ENCODE results near the gene HOOK2.

The HOOK2 gene

DNA sequence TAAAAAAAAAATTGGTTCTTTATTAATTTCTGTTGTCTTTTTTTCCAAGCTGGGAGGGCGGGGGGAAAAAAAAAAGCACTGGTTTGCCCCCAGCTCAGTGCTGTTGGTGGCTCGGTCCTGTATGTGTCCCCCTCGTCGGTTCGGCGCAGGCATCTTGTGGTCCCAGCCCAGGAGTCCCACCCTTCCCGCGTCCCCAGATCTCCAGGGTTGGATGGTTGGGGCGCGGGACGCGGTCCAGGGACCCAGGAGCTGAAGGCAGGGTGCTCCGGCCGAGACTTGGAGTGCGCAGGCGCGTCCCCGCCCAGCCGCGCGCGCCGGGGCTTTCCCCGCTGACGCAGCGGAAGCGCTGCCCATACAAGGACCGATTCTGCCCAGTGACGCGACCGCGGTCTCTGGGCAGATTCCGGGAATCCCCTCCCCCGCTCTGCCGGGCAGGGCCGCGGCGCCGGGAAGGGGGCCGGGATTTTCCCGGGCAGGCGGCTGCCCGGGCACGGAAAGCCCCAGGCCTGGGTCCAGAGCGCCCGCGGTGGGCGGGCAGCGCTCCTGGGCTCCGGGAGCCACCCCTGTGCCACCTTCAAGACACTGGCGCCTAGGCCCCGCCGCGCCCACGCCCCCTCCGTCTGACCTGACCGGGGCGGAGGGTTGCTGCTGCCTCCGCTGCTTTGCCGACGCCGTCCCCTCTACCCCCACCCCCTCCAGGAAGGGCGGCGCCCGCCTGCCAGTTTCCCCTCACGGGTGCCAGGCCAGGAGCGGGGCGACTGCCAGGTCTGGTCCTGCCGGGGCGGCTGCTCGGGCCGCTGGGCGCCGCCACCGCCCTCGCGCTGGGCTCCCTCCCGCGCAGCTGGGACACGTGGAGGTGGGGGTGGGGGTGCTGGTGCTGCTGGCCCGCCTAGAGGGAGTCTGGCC is 18.2 kb upstream of the HOOK2 start:
- peak; percentile 91 for DNase-seq

DNA sequence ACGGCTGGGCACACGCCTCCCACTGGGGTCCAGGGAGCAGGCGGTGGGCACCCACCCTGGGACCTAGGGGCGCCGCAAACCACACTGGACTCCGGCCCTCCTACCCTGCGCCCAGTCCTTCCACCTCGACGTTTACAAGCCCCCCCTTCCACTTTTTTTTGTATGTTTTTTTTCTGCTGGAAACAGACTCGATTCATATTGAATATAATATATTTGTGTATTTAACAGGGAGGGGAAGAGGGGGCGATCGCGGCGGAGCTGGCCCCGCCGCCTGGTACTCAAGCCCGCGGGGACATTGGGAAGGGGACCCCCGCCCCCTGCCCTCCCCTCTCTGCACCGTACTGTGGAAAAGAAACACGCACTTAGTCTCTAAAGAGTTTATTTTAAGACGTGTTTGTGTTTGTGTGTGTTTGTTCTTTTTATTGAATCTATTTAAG is 17.5 kb upstream of the HOOK2 start:
- peak; percentile 47 for DNase-seq

DNA sequence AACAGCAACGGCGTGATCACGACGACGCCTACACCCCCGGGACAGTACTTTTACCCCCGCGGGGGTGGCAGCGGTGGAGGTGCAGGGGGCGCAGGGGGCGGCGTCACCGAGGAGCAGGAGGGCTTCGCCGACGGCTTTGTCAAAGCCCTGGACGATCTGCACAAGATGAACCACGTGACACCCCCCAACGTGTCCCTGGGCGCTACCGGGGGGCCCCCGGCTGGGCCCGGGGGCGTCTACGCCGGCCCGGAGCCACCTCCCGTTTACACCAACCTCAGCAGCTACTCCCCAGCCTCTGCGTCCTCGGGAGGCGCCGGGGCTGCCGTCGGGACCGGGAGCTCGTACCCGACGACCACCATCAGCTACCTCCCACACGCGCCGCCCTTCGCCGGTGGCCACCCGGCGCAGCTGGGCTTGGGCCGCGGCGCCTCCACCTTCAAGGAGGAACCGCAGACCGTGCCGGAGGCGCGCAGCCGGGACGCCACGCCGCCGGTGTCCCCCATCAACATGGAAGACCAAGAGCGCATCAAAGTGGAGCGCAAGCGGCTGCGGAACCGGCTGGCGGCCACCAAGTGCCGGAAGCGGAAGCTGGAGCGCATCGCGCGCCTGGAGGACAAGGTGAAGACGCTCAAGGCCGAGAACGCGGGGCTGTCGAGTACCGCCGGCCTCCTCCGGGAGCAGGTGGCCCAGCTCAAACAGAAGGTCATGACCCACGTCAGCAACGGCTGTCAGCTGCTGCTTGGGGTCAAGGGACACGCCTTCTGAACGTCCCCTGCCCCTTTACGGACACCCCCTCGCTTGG is 16.9 kb upstream of the HOOK2 start:
- peak; percentile 80 for DNase-seq

DNA sequence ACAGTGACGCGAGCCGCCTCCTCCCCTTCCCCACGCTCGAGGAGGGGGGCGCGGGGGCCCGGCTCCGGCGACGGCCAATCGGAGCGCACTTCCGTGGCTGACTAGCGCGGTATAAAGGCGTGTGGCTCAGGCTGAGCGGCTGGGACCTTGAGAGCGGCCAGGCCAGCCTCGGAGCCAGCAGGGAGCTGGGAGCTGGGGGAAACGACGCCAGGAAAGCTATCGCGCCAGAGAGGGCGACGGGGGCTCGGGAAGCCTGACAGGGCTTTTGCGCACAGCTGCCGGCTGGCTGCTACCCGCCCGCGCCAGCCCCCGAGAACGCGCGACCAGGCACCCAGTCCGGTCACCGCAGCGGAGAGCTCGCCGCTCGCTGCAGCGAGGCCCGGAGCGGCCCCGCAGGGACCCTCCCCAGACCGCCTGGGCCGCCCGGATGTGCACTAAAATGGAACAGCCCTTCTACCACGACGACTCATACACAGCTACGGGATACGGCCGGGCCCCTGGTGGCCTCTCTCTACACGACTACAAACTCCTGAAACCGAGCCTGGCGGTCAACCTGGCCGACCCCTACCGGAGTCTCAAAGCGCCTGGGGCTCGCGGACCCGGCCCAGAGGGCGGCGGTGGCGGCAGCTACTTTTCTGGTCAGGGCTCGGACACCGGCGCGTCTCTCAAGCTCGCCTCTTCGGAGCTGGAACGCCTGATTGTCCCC is 16.1 kb upstream of the HOOK2 start, which contains the start of gene JUNB:
Gene JUNB (plus strand): TSS at position 142 of the 706 bp plus-strand sequence. CDS start 286 bp downstream, at position 428.
- peak; percentile 90 for DNase-seq

DNA sequence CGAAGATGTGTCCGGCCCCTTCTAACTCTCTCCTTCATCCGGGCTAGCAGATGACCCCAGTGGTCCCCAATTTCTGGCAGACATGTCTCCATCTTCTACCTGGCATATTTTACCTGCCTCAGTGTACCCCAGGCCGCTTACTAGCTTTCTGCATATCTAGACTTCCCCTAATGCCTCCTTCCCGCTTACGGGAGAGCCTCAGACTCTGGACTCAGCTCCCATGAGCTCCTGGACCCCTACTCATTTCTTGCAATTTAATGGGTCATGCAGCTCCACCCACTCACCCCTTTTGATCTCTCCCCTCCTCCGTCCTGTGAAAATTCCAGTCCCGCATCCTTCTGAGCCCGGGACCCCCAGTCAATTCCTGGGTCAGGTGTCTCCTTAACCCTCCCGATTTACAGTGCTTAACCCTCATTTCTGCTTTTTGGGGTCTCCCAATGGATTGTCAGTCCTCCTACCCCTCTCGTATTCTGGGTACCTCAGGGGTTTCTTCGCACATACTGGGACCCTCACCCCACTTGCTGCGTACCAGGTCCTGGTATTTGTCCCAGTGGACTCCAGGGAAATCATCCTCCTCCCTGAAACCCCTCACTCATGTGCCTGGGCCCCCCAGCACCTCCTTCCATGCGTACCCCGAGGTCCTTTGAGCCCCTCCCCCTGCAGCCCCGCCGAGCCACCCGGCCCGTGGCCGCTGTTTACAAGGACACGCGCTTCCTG is 15.4 kb upstream of the HOOK2 start:
- DNase-seq = peak; percentile 32

DNA sequence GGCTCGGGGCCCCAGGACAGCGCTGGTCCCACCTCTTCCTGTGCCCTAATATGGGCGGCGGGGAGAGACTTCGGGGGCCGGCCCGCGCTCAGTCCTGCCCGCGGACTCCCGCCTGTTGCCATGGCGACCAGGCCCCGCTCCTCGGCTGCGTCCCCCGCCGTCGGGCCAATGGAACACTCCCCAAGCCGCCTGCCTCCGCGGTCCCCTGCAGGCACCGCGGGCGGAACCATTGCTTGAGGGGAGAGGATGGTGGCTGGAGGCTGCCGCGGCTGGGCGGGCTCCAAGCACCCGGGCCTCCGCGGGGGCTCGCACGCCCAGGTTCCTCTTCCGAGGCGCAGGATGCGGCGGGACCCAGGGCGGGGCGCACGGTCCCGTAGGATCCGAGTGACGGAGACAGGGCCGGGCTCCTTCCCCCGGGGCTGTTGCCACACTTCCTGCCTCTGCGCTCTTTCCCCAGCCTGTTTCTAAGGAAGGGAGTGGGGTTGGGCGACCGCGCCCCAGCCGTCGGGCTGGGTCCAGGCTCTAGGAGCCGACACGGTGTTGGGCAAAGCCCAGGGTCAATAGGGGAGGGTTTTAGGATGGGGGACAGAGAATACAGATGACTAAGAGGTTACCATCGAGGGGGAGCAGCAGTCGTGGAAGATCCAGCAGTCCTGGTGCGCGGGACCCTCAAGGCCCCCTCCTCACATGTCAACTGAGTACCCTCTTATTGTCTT is 14.7 kb upstream of the HOOK2 start:
- peak; percentile 94 for DNase-seq

DNA sequence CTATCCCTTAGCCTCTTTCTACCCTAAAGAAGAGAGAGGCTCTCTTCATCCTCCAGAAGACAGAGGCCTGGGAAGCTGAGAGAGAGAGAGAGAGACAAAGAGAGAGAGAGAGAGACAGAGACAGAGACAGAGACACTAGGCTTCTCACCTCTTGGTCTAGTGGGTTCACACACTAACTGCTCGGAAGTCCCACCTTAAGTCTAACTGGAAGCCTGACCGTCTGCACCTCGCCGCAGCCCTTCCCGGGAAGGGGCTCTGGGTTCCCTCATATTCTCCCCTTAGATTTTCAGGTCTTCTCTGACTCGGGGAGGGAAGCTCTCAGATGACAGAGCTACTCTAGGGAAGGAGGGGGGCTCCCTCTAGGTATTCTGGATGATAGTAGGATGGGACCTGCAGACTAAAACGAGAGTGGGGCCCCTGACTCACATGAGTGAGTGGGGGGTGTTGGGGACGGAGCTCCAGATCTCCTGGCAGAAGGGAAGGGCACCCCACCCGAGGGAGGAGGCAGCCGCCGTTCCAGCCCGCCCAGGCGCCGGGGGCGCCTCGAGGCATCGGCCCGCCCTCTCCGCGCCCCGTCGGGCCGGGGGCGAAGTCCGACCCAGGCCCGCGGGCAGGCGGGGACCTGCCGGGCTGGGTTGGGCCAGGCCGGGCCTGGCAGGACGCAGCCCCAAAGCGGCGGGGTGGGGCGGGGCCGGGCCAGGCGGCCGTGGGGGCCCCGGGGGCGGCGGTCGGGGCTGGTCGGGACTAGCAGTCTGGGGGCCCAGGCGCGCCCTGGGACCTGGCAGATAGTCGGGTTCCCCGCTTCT is 13.9 kb upstream of the HOOK2 start:
- DNase-seq = peak; percentile 46

DNA sequence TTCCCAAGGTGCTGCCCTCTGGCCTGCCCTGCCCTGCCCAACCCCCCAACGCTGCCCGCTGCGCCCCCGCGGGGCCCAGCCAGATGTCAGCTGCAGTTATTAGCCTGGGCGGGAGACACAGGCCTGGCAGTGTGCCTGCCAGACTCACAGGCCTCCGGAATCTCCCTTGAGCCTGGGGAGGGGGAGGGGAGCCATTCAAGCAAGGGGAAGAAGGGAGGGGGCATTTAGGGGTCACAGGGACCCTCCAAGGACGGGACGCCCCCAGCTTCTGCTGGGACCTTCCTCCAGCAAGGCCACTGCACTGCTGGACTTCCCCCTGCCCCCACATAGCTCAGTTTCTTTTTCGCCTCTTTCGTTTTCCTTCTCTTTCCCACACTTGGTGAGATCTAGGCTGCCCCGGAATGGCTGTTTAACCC is 13.3 kb upstream of the HOOK2 start:
- peak; percentile 72 for DNase-seq

DNA sequence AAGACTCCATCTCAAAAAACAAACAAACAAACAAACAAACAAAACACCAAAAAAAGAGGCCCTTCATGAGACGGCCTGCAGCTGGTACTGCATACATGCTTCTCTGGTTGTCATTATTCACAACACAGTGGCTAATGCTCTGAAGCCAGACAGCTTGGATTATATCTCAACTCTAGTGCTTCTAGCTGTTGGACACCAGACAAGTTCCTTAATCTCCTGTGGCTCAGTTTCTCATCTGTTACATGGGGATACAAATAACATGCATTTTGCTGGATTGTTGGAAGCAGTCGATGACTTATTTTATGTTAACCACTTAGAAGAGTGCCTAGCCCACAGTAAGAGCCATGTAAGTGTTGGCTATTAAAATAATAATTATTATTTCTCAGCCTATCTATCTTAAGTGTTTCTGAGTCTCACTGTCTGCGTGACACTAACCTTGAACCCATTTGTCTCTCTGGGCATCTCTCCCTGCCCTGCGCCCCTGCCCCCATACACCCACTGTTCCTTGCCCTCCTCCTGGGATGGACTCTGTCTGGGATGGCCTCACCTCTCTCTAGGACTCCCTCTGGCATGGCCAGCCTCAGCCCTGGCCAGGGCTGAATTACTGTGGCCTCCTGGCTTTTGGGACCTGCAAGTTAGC is 12.8 kb upstream of the HOOK2 start:
- peak; percentile 43 for DNase-seq

DNA sequence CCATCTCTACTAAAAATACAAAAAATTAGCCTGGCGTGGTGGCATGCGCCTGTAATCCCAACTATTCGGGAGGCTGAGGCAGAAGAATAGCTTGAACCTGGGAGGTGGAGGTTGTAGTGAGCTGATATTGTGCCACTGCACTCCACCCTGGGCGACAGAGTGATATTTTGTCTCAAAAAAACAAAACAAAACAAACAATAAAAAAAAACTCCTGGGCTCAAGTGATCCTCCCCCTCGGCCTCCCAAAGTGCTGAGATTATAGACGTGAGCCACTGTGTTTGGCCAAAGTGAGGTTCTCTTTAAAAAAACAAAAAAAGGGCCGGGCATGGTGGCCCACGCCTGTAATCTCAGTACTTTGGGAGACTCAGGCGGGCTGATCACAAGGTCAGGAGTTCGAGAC is 12.1 kb upstream of the HOOK2 start:
- DNase-seq = no peak

DNA sequence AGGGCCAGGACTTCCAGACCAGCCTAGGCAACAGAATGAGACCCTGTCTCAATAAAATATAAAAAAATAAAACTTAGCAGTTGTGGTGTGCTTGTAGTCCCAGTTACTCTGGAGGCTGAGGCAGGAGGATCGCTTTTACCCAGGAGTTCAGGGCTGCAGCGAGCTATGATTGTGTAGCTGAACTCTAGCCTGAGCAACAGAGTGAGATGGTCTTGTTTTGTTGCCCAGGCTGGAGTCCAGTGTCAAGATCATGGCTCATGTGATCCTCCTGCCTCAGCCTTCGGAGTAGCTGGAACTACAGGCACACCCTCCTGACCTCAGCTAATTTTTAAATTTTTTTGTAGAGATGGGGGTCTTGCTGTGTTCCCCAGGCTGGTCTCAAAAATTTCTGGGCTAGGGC is 11.6 kb upstream of the HOOK2 start:
- no peak for DNase-seq

DNA sequence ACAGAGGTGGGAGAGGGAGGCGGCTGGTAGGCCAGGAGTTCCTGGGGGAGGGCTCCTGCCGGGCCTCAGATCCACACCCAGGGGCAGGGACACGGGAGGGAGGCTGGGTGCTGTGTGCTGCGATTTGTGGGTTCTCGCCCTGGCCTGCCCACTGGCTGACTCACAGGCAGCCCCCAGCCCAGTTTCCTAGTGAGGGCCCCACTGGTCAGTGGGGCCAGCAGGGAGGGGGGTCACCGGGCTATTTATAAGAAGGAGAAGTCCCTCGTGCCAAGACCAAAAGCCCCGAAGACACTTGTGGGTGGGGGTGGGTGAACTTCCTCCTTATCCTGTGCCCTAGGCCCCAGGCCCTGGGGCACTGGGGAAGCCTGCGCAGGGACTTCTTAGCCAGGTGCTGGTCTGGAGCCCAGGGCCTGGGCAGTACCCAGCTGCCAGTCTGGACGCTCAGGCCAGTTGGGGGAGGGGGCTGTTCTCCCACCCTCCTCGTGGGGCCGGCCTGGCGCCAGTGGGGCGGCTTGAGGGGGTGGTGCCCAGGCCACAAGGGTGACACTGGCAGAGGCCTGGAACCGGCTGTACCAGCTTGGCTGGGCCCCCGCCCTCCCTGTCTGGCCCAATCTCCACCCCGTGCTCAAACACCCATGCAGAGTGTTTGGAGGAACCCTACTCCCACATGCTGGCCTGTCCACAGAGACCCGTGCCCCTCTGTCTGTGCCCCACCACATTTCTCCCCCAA is 11.0 kb upstream of the HOOK2 start:
- DNase-seq = no peak

DNA sequence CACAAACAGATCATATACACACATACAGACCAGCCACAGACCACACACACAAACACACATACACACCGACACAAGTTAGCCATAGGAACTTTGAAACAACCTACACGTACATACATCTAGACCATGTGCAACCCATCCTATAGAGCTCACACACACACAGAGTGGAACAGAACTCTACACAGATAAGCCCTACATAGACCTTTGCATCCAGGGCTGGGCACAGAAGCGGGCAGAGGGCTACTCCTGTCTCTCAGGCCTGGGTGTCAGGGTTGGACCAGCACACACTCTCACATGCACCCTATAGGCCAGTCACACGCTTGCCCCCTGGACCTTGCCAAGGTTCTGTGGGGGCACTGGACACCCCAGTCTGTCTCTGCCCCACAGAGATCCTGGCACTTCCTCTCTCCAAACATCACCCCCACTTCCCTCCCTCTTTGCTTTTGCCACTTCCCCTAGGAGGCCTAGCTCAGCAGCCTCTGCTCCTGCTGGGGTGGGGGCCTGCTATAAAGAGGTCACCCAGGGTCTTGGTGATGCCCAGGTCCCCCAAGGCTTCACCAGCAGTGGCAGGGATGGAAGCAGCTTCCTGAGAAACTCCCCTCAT is 10.2 kb upstream of the HOOK2 start:
- no peak for DNase-seq

DNA sequence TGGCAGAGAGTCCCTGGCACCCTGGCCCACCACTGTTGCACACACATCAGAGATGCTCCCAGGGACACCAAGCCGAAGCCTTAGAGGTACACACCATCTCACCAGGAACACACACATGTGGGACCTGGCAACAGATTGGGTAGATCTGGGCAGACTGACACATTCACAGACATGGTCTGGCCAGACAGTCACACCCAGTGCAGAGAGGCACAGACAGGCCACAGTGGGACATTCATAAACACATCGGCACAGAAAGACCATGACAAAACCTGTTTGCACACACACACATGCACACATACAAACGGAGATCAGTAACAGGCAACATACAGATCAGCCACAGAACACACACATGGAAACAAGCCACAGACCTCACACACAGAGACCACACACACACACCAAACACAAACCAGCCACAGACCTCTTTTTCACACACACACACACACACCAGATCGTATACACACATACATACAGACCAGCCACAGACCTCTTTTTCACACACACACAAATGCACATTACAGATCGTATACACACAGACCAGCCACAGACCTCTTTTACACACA is 9.6 kb upstream of the HOOK2 start:
- DNase-seq = no peak

DNA sequence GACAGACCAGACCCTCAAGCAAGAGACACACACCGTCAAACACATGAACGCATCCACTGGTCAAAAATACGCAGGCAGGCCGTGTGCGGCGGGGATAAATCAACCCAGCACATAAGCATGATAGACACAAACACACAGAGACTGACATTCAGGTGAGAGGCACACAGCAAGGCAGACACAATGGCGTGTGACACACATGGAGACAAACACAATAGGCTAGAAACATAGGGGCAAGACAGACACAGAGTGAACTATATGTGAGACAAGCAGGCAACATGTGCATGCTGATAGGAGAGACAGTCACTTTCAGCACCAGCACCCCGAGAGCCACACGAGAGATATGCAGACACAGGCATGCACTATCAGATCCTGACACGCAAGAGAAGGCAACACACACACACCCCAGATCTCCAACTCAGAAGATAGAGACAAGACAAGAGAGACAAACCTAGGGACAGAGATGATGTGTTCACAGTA is 9.1 kb upstream of the HOOK2 start:
- no peak for DNase-seq

DNA sequence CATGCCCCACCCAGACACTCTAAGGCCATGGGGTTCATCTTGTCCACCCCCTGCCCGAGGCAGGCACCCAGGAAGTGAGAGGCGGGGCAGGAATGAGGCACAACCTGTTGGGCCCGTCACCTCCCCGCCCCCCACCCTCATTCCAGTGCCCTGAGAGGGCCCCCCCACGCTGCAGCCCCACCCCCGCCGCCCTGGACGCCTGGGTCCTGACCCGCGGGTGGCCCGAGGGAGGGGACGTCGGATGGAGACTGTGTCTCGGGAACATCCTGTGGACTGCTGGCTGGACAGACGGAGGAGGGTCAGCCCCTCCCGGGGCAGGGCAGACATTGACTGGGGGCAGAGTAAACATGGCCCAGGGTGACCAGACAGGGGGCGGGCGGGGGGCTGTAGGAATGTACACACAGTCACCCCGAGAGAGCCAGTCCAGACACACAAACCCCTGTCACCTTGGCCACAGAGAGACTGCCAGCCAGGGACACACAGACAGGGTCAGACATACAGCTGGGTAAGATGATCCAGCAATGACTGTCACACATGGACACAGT is 8.6 kb upstream of the HOOK2 start:
- DNase-seq = no peak

DNA sequence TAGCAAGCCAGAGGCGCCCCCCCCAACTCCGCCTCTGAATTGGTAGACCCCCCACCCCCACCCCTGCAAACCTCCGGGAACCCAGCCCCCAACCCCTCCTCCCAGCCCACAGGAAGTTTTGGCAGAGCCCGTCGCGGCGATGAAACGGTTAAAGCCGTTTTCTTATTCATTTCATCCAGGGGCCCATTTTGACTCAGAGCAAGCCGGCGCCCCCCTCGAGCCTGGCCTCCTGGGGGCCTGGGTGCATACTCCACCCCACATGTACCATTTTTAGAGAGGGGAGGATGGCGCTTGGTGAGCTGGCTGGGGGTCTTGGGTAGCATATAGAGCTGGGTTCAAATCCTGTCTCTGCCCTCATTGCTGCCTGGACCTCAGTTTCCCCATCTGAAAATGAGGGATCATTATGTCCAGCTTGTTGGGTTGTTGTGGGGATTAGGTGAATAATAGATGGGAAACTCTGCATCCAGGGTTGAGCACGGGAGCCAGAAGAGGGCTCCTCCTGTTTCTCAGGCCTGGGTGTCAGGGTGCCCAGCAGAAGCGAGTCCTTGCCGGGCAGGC is 8.0 kb upstream of the HOOK2 start:
- no peak for DNase-seq

All from DMS79 treated with DMSO at 0.1 percent for 48 hours (cell line).